GM12878 (cell line): Measurements from ENCODE around the gene THAP4. TPM values are rescaled to one million over a fixed set of nuclear protein-coding genes. Genes with fewer than 3 reads are reported as not detected.
"Not testable (repeated sequence)": the region's sequence is repeated elsewhere in the genome, so short reads cannot be mapped to it uniquely, and the experiment has no call there.

Experiments
- ATAC-seq: fragments of 200-7000 bp; cut with Tn5 transposase; 3 replicates; pipeline ENCODE4 v1.9.1; 2020; ENCODE audit warnings: mild to moderate bottlenecking, moderate library complexity
- BruUV-seq: library from RNA; stranded (reverse); fragments of 400-500 nt; replicated peaks from 2 replicates; lab custom pipeline; 2021; lab: Mats Ljungman, UMichigan
- CTCF ChIA-PET: fragments of 300-600 bp; sonication (Branson Sonifier 250); formaldehyde crosslinking; extraction: SDS; loops from one replicate; lab custom pipeline; 2021; ENCODE audit warnings: inconsistent platforms; lab: Yijun Ruan, JAX
- POLR2A ChIA-PET: fragments of 350-600 bp; formaldehyde crosslinking; extraction: SDS; loops from one replicate; lab custom pipeline; 2021; ENCODE audit warnings: inconsistent platforms; lab: Charles Lee
- RAD21 ChIA-PET: fragments of 300-600 bp; sonication (Branson Sonifier 250); formaldehyde crosslinking; loops from one replicate; lab custom pipeline; 2023; ENCODE audit warnings: antibody characterized with exemption; ENCODE audit not compliant: unreplicated experiment; lab: Charles Lee
- SMC1A ChIA-PET: fragments of 300-600 bp; sonication (Branson Sonifier 250); formaldehyde crosslinking; loops from one replicate; lab custom pipeline; 2023; ENCODE audit not compliant: unreplicated experiment, uncharacterized antibody; lab: Charles Lee
- DNase-seq: peaks from one replicate; pipeline ENCODE4 v3.0.0-alpha.2; 2011; ENCODE audit warnings: low read depth, low spot score
- FAIRE-seq: peaks from 3 replicates; lab custom pipeline; 2011; peaks lifted over from hg19 to GRCh38; lab: Jason Lieb, UNC
- H2AFZ ChIP-seq: 2 replicates; pipeline ENCODE4 v1.6.0; 2011; ENCODE audit warnings: low read depth, low read length, control low read depth; ENCODE audit not compliant: control insufficient read depth
- H3K27ac ChIP-seq: 2 replicates; pipeline ENCODE4 v1.5.1; 2011; ENCODE audit warnings: control low read depth; ENCODE audit not compliant: control insufficient read depth, insufficient read depth
- H3K27me3 ChIP-seq, 2 experiments: replicated peaks in 1 of 2; 2 replicates each; pipeline versions ENCODE4 v1.6.0 to v1.6.1; 2011; ENCODE audit warnings: low read length in 1 of 2; ENCODE audit not compliant: control insufficient read depth in 2 of 2, insufficient read depth in 2 of 2
- H3K36me3 ChIP-seq, 2 experiments: 2 replicates each; pipeline ENCODE4 v1.5.1; 2011; ENCODE audit warnings: low read length in 1 of 2; ENCODE audit not compliant: control insufficient read depth in 2 of 2, insufficient read depth in 2 of 2
- H3K4me1 ChIP-seq: 2 replicates; pipeline ENCODE4 v1.6.1; 2011; ENCODE audit warnings: mild to moderate bottlenecking, low read length, moderate library complexity, mixed read lengths; ENCODE audit not compliant: control insufficient read depth, insufficient read depth
- H3K4me2 ChIP-seq: 2 replicates; pipeline ENCODE4 v1.6.0; 2011; ENCODE audit warnings: control low read depth; ENCODE audit not compliant: control insufficient read depth, insufficient read depth
- H3K4me3 ChIP-seq: fragments of 200-600 bp; sonication (generic); 2 replicates; pipeline ENCODE4 v1.5.1; 2016
- H3K79me2 ChIP-seq: 2 replicates; pipeline ENCODE4 v1.6.0; 2011; ENCODE audit warnings: low read length; ENCODE audit not compliant: control insufficient read depth, insufficient read depth
- H3K9ac ChIP-seq: 2 replicates; pipeline ENCODE4 v1.8.0; 2011; ENCODE audit warnings: low read length, control low read depth, mixed read lengths; ENCODE audit not compliant: control insufficient read depth, insufficient read depth
- H3K9me3 ChIP-seq: replicated peaks from 3 replicates; pipeline ENCODE4 v1.5.1; 2011; ENCODE audit warnings: mild to moderate bottlenecking, low read length; ENCODE audit not compliant: control insufficient read depth, insufficient read depth
- H4K20me1 ChIP-seq: 2 replicates; pipeline ENCODE4 v1.6.0; 2011; ENCODE audit not compliant: control insufficient read depth, insufficient read depth
- CBFB ChIP-seq: IDR thresholded peaks from 2 replicates; pipeline ENCODE4 v1.6.1; 2016; ENCODE audit warnings: antibody characterized with exemption, low read depth
- NFXL1 ChIP-seq: fragments of 450-650 bp; IDR thresholded peaks from 2 replicates; pipeline ENCODE4 v1.6.1; 2017; ENCODE audit warnings: antibody characterized with exemption, mild to moderate bottlenecking, borderline replicate concordance
- NR2C1 ChIP-seq: fragments of 450-650 bp; IDR thresholded peaks from 2 replicates; pipeline ENCODE4 v1.6.1; 2017; ENCODE audit warnings: antibody characterized with exemption, mild to moderate bottlenecking, moderate library complexity
- WGBS: methylation state at CpG from one replicate; pipeline ENCODE4 v1.1.6; 2016; ENCODE audit warnings: low lambda C conversion rate; ENCODE audit not compliant: insufficient replicate concordance, insufficient coverage; ENCODE audit errors: missing lambda C conversion rate; 5-methylcytosine and 5-hydroxymethylcytosine counted together
- in situ Hi-C: fragments of 300-500 bp; cut with MboI; formaldehyde crosslinking; loops from 9 replicates; pipeline ENCODE4 v1.14.3; 2018; ENCODE audit warnings: mixed read lengths
- intact Hi-C: fragments of 100-400 bp; cut with micrococcal nuclease; formaldehyde crosslinking; loops from one replicate; pipeline ENCODE4 v1.14.2; 2022; ENCODE audit not compliant: unreplicated experiment
- polyA plus RNA-seq, 11 experiments: library from polyadenylated mRNA; depleted of rRNA in 4 of 11; unstranded in 6 of 11; stranded (reverse) in 5 of 11; fragments of >200 nt; fragmentation: Nextera tagmentation in 4 of 11; fragmentation: Illumina TruSeq in 1 of 11; extraction: Ambion mirVana in 4 of 11; extraction: Trizol in 1 of 11; gene quantifications; 1 replicate in 1 of 11; 2 replicates in 10 of 11; pipeline versions ENCODE4 v1.2.1 to v1.2.3, GENCODE V29; 2011 to 2016; ENCODE audit warnings: inconsistent platforms in 2 of 11, missing spikeins in 2 of 11, low read depth in 1 of 11
- total RNA-seq, 4 experiments: library from RNA; depleted of rRNA in 3 of 4; stranded (reverse); fragments of >200 nt in 3 of 4; fragmentation: Illumina TruSeq in 1 of 4; extraction: Trizol in 1 of 4; gene quantifications; 2 replicates each; pipeline versions ENCODE4 v1.2.1 to v1.2.3, GENCODE V29; 2013 to 2021

THAP4 gene
- total and polyA plus RNA-seq, 10 of the 15 experiments (the other 5 are each of a cell fraction or from before 2014, with no cell fraction given): 12.9 to 67.7 (median 44.5) TPM

DNA sequence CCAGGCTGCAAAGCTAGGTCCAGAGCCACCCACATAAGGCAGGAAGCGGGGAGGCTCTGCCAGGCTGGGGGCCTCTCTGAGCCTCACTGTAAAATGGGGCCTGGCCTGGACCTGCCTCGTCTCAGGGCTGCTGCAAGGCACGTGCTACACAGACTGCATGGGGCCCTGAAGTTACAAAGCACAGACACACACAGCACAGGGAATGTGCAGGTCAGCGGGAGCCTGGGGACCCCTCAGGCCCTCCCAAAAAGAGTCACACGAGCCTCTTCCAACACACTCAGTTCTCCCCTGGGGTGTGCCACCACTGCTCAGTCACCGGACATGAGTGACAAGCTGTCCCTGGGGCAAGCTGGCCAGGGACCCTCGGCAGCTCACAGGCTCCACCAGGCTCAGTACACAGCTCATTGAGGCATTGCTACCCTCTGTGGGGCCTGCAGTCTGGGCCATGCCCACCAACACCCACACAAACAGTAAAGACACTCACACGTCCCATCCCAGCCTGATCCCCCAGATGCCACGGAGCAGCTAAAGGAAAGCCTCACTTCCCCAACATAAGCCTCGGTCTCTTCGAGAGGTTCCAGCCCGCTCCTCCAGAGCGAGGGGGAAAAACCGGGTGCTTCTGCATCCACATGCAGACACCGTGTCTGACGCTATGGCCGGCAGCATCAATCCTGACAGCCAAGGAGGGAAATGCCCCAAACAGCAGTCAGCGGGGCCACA is 44.7 kb downstream of the THAP4 start:
- CTCF ChIA-PET: no interaction called here
- Histone ChIP-seq H4K20me1 (no peaks in the 10 kb centered on the region), H3K4me2 (no peak overlapping the region)
- no peak for TF ChIP-seq CBFB
- no peak for TF ChIP-seq NFXL1
- TF ChIP-seq NR2C1: no peak
- TF ChIP-seq, all 136 proteins: peak for 0
- in situ Hi-C loops: no loop called here
- no peak for ATAC-seq
- Histone ChIP-seq H3K9me3 (peaks cover 5% of the 10 kb centered on the region; the same call in 2 of the 3 replicates), H3K36me3 (peaks cover 3 to 11% of the 10 kb centered on the region in 2 experiments; a peak in 3 of 4 replicates), H3K4me3 (no peak overlapping the region), H2AFZ (no peak overlapping the region), H3K27me3 (no peaks in the 10 kb centered on the region), H3K4me1 (no peaks in the 10 kb centered on the region), H3K9ac (no peak overlapping the region), H3K27ac (no peak overlapping the region), H3K79me2 (no peaks in the 10 kb centered on the region)
- no peak for DNase-seq
- no peak for FAIRE-seq
- ChIA-PET RAD21 (no interaction called here), SMC1A (no interaction called here), POLR2A (interaction anchor here (0.6 kb wide), 1 partner anchor 1567 kb away, joined by 3 read pairs; the partner anchor contains the start of gene NDUFA10)
- intact Hi-C loops: no loop called here
- no TSS peak for BruUV-seq
- 92% methylated on average over 17 of the region's 18 CpGs for WGBS

DNA sequence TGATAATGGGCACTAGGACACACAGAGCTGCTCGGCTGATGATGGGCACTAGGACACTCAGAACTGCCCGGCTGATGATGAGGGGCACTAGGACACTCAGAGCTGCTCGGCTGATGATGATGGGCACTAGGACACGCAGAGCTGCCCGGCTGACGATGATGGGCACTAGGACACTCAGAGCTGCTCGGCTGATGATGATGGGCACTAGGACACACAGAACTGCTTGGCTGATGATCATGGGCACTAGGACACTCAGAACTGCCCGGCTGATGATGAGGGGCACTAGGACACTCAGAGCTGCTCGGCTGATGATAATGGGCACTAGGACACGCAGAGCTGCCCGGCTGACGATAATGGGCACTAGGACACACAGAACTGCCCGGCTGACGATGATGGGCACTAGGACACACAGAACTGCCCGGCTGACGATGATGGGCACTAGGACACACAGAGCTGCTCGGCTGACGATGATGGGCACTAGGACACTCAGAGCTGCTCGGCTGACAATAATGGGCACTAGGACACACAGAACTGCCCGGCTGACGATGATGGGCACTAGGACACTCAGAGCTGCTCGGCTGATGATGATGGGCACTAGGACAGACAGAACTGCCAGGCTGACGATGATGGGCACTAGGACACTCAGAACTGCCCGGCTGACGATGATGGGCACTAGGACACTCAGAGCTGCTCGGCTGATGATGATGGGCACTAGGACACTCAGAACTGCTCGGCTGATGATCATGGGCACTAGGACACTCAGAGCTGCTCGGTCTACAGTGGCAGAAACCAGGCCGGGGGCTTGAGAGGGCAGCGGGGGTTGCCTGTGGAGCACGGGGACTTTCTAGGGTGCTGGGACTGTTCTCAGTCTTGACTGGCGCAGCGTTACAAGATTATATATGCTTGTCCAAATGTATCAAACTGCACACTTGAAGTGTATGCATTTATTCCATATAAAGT is 46.2 kb downstream of the THAP4 start:
- H3K4me1 ChIP-seq, H3K27ac ChIP-seq, RAD21 ChIA-PET, H3K4me2 ChIP-seq, intact Hi-C loops, in situ Hi-C loops, FAIRE-seq, H2AFZ ChIP-seq, POLR2A ChIA-PET, H3K4me3 ChIP-seq, BruUV-seq, DNase-seq, ATAC-seq, CTCF ChIA-PET, H3K27me3 ChIP-seq, H3K9ac ChIP-seq, H4K20me1 ChIP-seq, H3K79me2 ChIP-seq: not testable (repeated sequence)
- Histone ChIP-seq H3K9me3 (peaks cover 15% of the 10 kb centered on the region), H3K36me3 (peaks cover 7 to 10% of the 10 kb centered on the region in 2 experiments; a peak in 3 of 4 replicates)
- SMC1A ChIA-PET: interaction anchor here (0.6 kb wide), 1 partner anchor 448 kb away, joined by 4 read pairs; no protein-coding TSS in a partner anchor
- WGBS: 92% methylated on average over 33 of the region's 33 CpGs

DNA sequence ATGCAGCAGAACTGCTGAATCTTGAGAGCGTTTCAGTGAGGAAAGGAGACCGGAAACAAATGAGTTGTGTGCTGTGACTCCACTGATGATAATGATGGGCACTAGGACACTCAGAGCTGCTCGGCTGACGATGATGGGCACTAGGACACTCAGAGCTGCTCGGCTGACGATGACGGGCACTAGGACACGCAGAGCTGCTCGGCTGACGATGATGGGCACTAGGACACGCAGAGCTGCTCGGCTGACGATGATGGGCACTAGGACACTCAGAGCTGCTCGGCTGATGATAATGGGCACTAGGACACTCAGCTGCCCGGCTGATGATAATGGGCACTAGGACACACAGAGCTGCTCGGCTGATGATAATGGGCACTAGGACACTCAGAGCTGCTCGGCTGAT is 47.1 kb downstream of the THAP4 start:
- H3K27me3 ChIP-seq, H3K4me1 ChIP-seq, ATAC-seq, H2AFZ ChIP-seq, in situ Hi-C loops, RAD21 ChIA-PET, DNase-seq, BruUV-seq, FAIRE-seq, H3K27ac ChIP-seq, H3K79me2 ChIP-seq, H3K9ac ChIP-seq, POLR2A ChIA-PET, H4K20me1 ChIP-seq, SMC1A ChIA-PET, intact Hi-C loops, H3K4me2 ChIP-seq, CTCF ChIA-PET, H3K4me3 ChIP-seq: not testable (repeated sequence)
- peaks cover 17% of the 10 kb centered on the region for H3K9me3 ChIP-seq
- peaks cover 8 to 10% of the 10 kb centered on the region in 2 experiments; a peak in 3 of 4 replicates for H3K36me3 ChIP-seq
- WGBS: 95% methylated on average over 17 of the region's 17 CpGs
